Panc1 (cell line): Measurements from ENCODE around the gene NEURL3. TPM values are rescaled to one million over a fixed set of nuclear protein-coding genes. Genes with fewer than 3 reads are reported as not detected.

Source experiments
- ATAC-seq: fragments of 200-7000 bp; cut with Tn5 transposase; 2 replicates; pipeline ENCODE4 v1.9.1; 2020; ENCODE audit warnings: mild to moderate bottlenecking, moderate library complexity
- BruUV-seq: library from RNA; stranded (reverse); fragments of 400-500 nt; replicated peaks from 2 replicates; lab custom pipeline; 2021; lab: Mats Ljungman, UMichigan
- CTCF ChIA-PET: fragments of 300-600 bp; sonication (Branson Sonifier 250); formaldehyde crosslinking; loops from one replicate; lab custom pipeline; 2022; ENCODE audit warnings: antibody characterized with exemption; lab: Charles Lee
- POLR2A ChIA-PET: fragments of 300-600 bp; sonication (Branson Sonifier 250); formaldehyde crosslinking; loops from one replicate; lab custom pipeline; 2022; ENCODE audit warnings: antibody characterized with exemption; lab: Charles Lee
- DNase-seq: peaks from one replicate; pipeline ENCODE4 v3.0.0-alpha.2; 2010; ENCODE audit warnings: low read depth, low spot score
- H3K27ac ChIP-seq: 2 replicates; pipeline ENCODE4 v1.5.1; 2011; ENCODE audit warnings: mild to moderate bottlenecking, low read length, inconsistent platforms
- H3K27me3 ChIP-seq: fragments of 200-500 bp; sonication (Bioruptor generic); 2 replicates; pipeline ENCODE4 v1.6.0; 2014; ENCODE audit warnings: low read length, inconsistent platforms; ENCODE audit not compliant: control insufficient read depth, insufficient read depth
- H3K36me3 ChIP-seq: fragments of 200-500 bp; sonication (Bioruptor generic); 2 replicates; pipeline ENCODE4 v1.5.1; 2014; ENCODE audit warnings: inconsistent platforms, mild to moderate bottlenecking, low read length, moderate library complexity; ENCODE audit not compliant: control insufficient read depth, insufficient read depth
- H3K4me1 ChIP-seq: 2 replicates; pipeline ENCODE4 v1.5.1; 2011; ENCODE audit warnings: inconsistent platforms, mild to moderate bottlenecking, low read length, moderate library complexity; ENCODE audit not compliant: control insufficient read depth, insufficient read depth
- H3K4me3 ChIP-seq, 2 experiments: 2 replicates each; pipeline ENCODE4 v1.5.1; 2011 to 2012; ENCODE audit warnings: low read depth in 2 of 2, low read length in 2 of 2, mild to moderate bottlenecking in 2 of 2, inconsistent platforms in 1 of 2, moderate library complexity in 1 of 2
- H3K9me3 ChIP-seq: fragments of 200-500 bp; sonication (Bioruptor generic); 2 replicates; pipeline ENCODE4 v1.5.1; 2014; ENCODE audit warnings: low read depth, mild to moderate bottlenecking, inconsistent platforms, low read length, moderate library complexity; ENCODE audit not compliant: control insufficient read depth, insufficient read depth
- CTCF ChIP-seq: fragments of 450-650 bp; IDR thresholded peaks from 2 replicates; pipeline ENCODE4 v1.5.1; 2017; ENCODE audit warnings: mild to moderate bottlenecking
- POLR2AphosphoS5 ChIP-seq: IDR thresholded peaks from 2 replicates; pipeline ENCODE4 v1.6.1; 2012; ENCODE audit warnings: mild to moderate bottlenecking, low read depth, low read length, moderate library complexity
- REST ChIP-seq, 2 experiments: IDR thresholded peaks; 2 replicates each; pipeline ENCODE4 v1.6.1; 2011 to 2012; ENCODE audit warnings: low read depth in 2 of 2, control low read depth in 1 of 2, low read length in 1 of 2, mild to moderate bottlenecking in 1 of 2, moderate library complexity in 1 of 2; ENCODE audit not compliant: insufficient read depth in 1 of 2
- SIN3A ChIP-seq: IDR thresholded peaks from 2 replicates; pipeline ENCODE4 v1.6.1; 2012; ENCODE audit warnings: low read depth, mild to moderate bottlenecking, low read length, moderate library complexity, borderline replicate concordance; ENCODE audit not compliant: insufficient read depth
- TCF7L2 ChIP-seq: IDR thresholded peaks from 2 replicates; pipeline ENCODE4 v1.6.1; 2011; ENCODE audit warnings: mild to moderate bottlenecking, low read depth, low read length, inconsistent platforms
- in situ Hi-C: cut with HindIII; loops from 2 replicates; pipeline ENCODE4 v1.10.0; 2016; ENCODE audit warnings: low sequenced_read_pairs, low pct_unique_long_range_greater_than_20kb
- intact Hi-C: fragments of 100-400 bp; cut with micrococcal nuclease; formaldehyde crosslinking; loops from one replicate; pipeline ENCODE4 v1.10.0; 2022; ENCODE audit not compliant: unreplicated experiment
- total RNA-seq: library from RNA; stranded (reverse); gene quantifications from one replicate; pipeline ENCODE4 v1.2.1, GENCODE V29; 2021; ENCODE audit not compliant: unreplicated experiment

Gene NEURL3
- total RNA-seq, 1 experiment from 2014 or later, result 1.2 TPM

GRCh38 chr2:96526101-96526591, 21.0 kb upstream of the NEURL3 start:
- POLR2A ChIA-PET, result interaction anchor here (0.6 kb wide), 1 partner anchor 189 kb away, joined by 3 read pairs; no protein-coding TSS in a partner anchor
- Histone ChIP-seq H3K36me3 (no peaks in the 10 kb centered on the region), H3K27ac (no peak overlapping the region), H3K27me3 (no peaks in the 10 kb centered on the region), H3K9me3 (no peaks in the 10 kb centered on the region), H3K4me1 (peaks cover 16% of the 10 kb centered on the region), H3K4me3 (no peak overlapping the region)
- DNase-seq (no peak), ATAC-seq (no peak)
- CTCF ChIA-PET, result no interaction called here
- in situ Hi-C loops, result no loop called here
- BruUV-seq, result no TSS peak
- intact Hi-C loops, result no loop called here
- TF ChIP-seq POLR2AphosphoS5, result no peak

- Histone ChIP-seq H3K36me3 (no peaks in the 10 kb centered on the region), H3K9me3 (no peaks in the 10 kb centered on the region), H3K27me3 (no peaks in the 10 kb centered on the region), H3K4me3 (no peak overlapping the region), H3K4me1 (peaks cover 15% of the 10 kb centered on the region), H3K27ac (no peak overlapping the region)
- intact Hi-C loops, result no loop called here
- no TSS peak for BruUV-seq
- POLR2A ChIA-PET, result no interaction called here
- no peak for TF ChIP-seq REST (IDR thresholded peaks at IDR 0.05; ENCODE audit: insufficient read depth in 1 of 2, low read depth in 2 of 2, low read length in 1 of 2)
- no peak for TF ChIP-seq SIN3A
- TF ChIP-seq CTCF, result no peak
- TF ChIP-seq TCF7L2, result no peak
- no peak for TF ChIP-seq POLR2AphosphoS5
- CTCF ChIA-PET, result interaction anchor here (0.5 to 0.6 kb wide), 2 partner anchors 9 to 16 kb away, joined by 3 to 13 read pairs; no protein-coding TSS in a partner anchor
- DNase-seq (no peak), ATAC-seq (no peak)
- in situ Hi-C loops, result no loop called here
These were observed 20.0 kb upstream of the NEURL3 start for GRCh38 chr2:96525211-96525507.

- no peak overlapping the region for H3K27ac ChIP-seq
- in situ Hi-C loops, result no loop called here
- DNase-seq (no peak), ATAC-seq (no peak)
- peaks cover 11% of the 10 kb centered on the region for H3K4me1 ChIP-seq
- intact Hi-C loops, result no loop called here
- no peaks in the 10 kb centered on the region for H3K9me3 ChIP-seq
- CTCF ChIA-PET, result no interaction called here
- no peak for TF ChIP-seq CTCF
- no peak for TF ChIP-seq POLR2AphosphoS5
- TF ChIP-seq TCF7L2, result no peak
- no peak for TF ChIP-seq SIN3A
- no peak for TF ChIP-seq REST (IDR thresholded peaks at IDR 0.05; ENCODE audit: insufficient read depth in 1 of 2, low read depth in 2 of 2, low read length in 1 of 2)
- BruUV-seq, result no TSS peak
- H3K27me3 ChIP-seq, result no peaks in the 10 kb centered on the region
- H3K36me3 ChIP-seq, result no peaks in the 10 kb centered on the region
- POLR2A ChIA-PET, result no interaction called here
- no peak overlapping the region for H3K4me3 ChIP-seq
These were observed 19.5 kb upstream of the NEURL3 start for GRCh38 chr2:96524482-96525210.
